HepG2 (cell line): ENCODE data around the gene WNT1. TPM values are rescaled to one million over a fixed set of nuclear protein-coding genes. Genes with fewer than 3 reads are reported as not detected.

Experiments used
- ATAC-seq: fragments of 200-7000 bp; cut with Tn5 transposase; 3 replicates; pipeline ENCODE4 v1.9.1; 2020; ENCODE audit warnings: mild to moderate bottlenecking, moderate library complexity
- BruUV-seq: library from RNA; stranded (reverse); fragments of 400-500 nt; replicated peaks from 2 replicates; lab custom pipeline; 2021; lab: Mats Ljungman, UMichigan
- CTCF ChIA-PET: fragments of 300-600 bp; formaldehyde crosslinking; extraction: SDS; loops from one replicate; lab custom pipeline; 2021; ENCODE audit warnings: low total read pairs, inconsistent platforms, low intra/inter-chr PET ratio; lab: Yijun Ruan, JAX
- POLR2A ChIA-PET: fragments of 350-600 bp; sonication (Branson Sonifier 250); formaldehyde crosslinking; loops from one replicate; lab custom pipeline; 2020; ENCODE audit warnings: antibody characterized with exemption, inconsistent platforms; lab: Yijun Ruan, JAX
- DNase-seq: peaks from one replicate; pipeline ENCODE4 v3.0.0-alpha.2; 2015; ENCODE audit warnings: low spot score
- FAIRE-seq: peaks from 3 replicates; lab custom pipeline; 2011; peaks lifted over from hg19 to GRCh38; lab: Jason Lieb, UNC
- H2AFZ ChIP-seq: one replicate; pipeline ENCODE4 v1.6.1; 2011; ENCODE audit warnings: low read length, inconsistent platforms
- H3K27ac ChIP-seq: fragments of 300-600 bp; 3 replicates; pipeline ENCODE4 v1.8.0; 2011; ENCODE audit warnings: mixed run types, mild to moderate bottlenecking, mixed read lengths, low read length, inconsistent platforms; ENCODE audit not compliant: insufficient read depth; ENCODE audit errors: extremely low read length
- H3K27me3 ChIP-seq, 2 experiments: fragments of 200-600 bp in 1 of 2; 2 replicates in 1 of 2; 3 replicates in 1 of 2; pipeline versions ENCODE4 v1.6.0 to v1.8.0; 2011; ENCODE audit warnings: low read length in 2 of 2, mild to moderate bottlenecking in 2 of 2, moderate library complexity in 2 of 2, inconsistent platforms in 1 of 2; ENCODE audit not compliant: insufficient read depth in 2 of 2, control insufficient read depth in 1 of 2
- H3K36me3 ChIP-seq, 2 experiments: fragments of 200-600 bp in 1 of 2; replicated peaks in 1 of 2; 2 replicates in 1 of 2; 3 replicates in 1 of 2; pipeline versions ENCODE4 v1.5.1 to v1.8.0; 2011; ENCODE audit warnings: low read length in 2 of 2, inconsistent platforms in 1 of 2; ENCODE audit not compliant: insufficient read depth in 2 of 2, control insufficient read depth in 1 of 2
- H3K4me1 ChIP-seq: 2 replicates; pipeline ENCODE4 v1.5.1; 2012; ENCODE audit warnings: low read length, inconsistent platforms; ENCODE audit not compliant: insufficient read depth
- H3K4me2 ChIP-seq: 2 replicates; pipeline ENCODE4 v1.6.0; 2011; ENCODE audit warnings: low read depth, low read length, inconsistent platforms
- H3K4me3 ChIP-seq, 3 experiments: fragments of 200-600 bp in 1 of 3; sonication (generic), shearing (Covaris generic) in 1 of 3; replicated peaks in 1 of 3; 2 replicates each; pipeline ENCODE4 v1.5.1; 2011 to 2016; ENCODE audit warnings: low read length in 3 of 3, inconsistent platforms in 2 of 3, low read depth in 2 of 3, mild to moderate bottlenecking in 2 of 3, control low read depth in 1 of 3, mixed read lengths in 1 of 3; ENCODE audit not compliant: insufficient read depth in 1 of 3
- H3K79me2 ChIP-seq: one replicate; pipeline ENCODE4 v1.6.1; 2011; ENCODE audit warnings: low read length, inconsistent platforms; ENCODE audit not compliant: insufficient read depth
- H3K9ac ChIP-seq: 2 replicates; pipeline ENCODE4 v1.6.0; 2011; ENCODE audit warnings: mild to moderate bottlenecking, low read depth, low read length, inconsistent platforms; ENCODE audit not compliant: insufficient read depth
- H3K9me3 ChIP-seq: 2 replicates; pipeline ENCODE4 v1.5.1; 2012; ENCODE audit warnings: mild to moderate bottlenecking, low read length
- H4K20me1 ChIP-seq: 2 replicates; pipeline ENCODE4 v1.6.0; 2011; ENCODE audit warnings: inconsistent platforms, mild to moderate bottlenecking, low read length, moderate library complexity; ENCODE audit not compliant: insufficient read depth
- ATAD3A ChIP-seq: sonication (generic); formaldehyde crosslinking; IDR thresholded peaks from 2 replicates; pipeline ENCODE4 v1.4.0; 2020; ENCODE audit warnings: missing genetic modification reagents
- ESRRA ChIP-seq: sonication (generic); formaldehyde crosslinking; IDR thresholded peaks from 2 replicates; pipeline ENCODE4 v1.5.1; 2020; ENCODE audit warnings: mild to moderate bottlenecking, low read depth, missing genetic modification reagents
- NFE2L1 ChIP-seq: sonication (generic); formaldehyde crosslinking; IDR thresholded peaks from 2 replicates; pipeline ENCODE4 v1.4.0; 2020; ENCODE audit warnings: missing genetic modification reagents, mild to moderate bottlenecking, borderline replicate concordance
- SYNCRIP ChIP-seq: fragments of 200-400 bp; formaldehyde crosslinking; IDR thresholded peaks from 2 replicates; pipeline ENCODE4 v1.6.1; 2018; ENCODE audit warnings: mild to moderate bottlenecking, low read depth, low read length; ENCODE audit not compliant: insufficient read depth
- ZNF431 ChIP-seq: sonication (generic); formaldehyde crosslinking; IDR thresholded peaks from 2 replicates; pipeline ENCODE4 v1.9.0; 2022; ENCODE audit warnings: missing genetic modification reagents, low read depth, mild to moderate bottlenecking, borderline replicate concordance
- ZNF776 ChIP-seq: sonication (generic); formaldehyde crosslinking; IDR thresholded peaks from 2 replicates; pipeline ENCODE4 v1.4.0; 2020; ENCODE audit warnings: mild to moderate bottlenecking, missing genetic modification reagents
- WGBS: methylation state at CpG from one replicate; pipeline ENCODE4 v1.1.6; 2017; ENCODE audit warnings: low lambda C conversion rate; 5-methylcytosine and 5-hydroxymethylcytosine counted together
- in situ Hi-C: cut with HindIII; loops from 2 replicates; pipeline ENCODE4 v1.10.0; 2017; ENCODE audit warnings: low pct_unique_long_range_greater_than_20kb; ENCODE audit not compliant: extremely low pct_ligation_motif_present
- intact Hi-C: fragments of 100-400 bp; cut with micrococcal nuclease; formaldehyde crosslinking; loops from one replicate; pipeline ENCODE4 v1.10.0; 2022; ENCODE audit not compliant: unreplicated experiment
- polyA plus RNA-seq, 8 experiments: library from polyadenylated mRNA; depleted of rRNA in 3 of 8; stranded (reverse) in 7 of 8; unstranded in 1 of 8; fragments of >200 nt; fragmentation: Illumina TruSeq in 4 of 8; extraction: Trizol in 4 of 8; gene quantifications; 2 replicates each; pipeline versions ENCODE4 v1.2.1 to v1.2.3, GENCODE V29; 2011 to 2016; ENCODE audit warnings: low read depth in 4 of 8, missing spikeins in 1 of 8, mixed read lengths in 1 of 8; ENCODE audit not compliant: insufficient read depth in 1 of 8
- total RNA-seq, 5 experiments: library from RNA; depleted of rRNA; stranded (reverse); fragments of >200 nt; fragmentation: Illumina TruSeq; extraction: Trizol; gene quantifications; 2 replicates each; pipeline ENCODE4 v1.2.3, GENCODE V29; 2016; ENCODE audit warnings: low read depth in 1 of 5
- TF ChIP-seq, protein P1 (sequence below): sonication (generic); formaldehyde crosslinking; IDR thresholded peaks from 2 replicates; pipeline ENCODE4 v1.4.0; 2020; ENCODE audit warnings: low read depth, missing genetic modification reagents
- TF ChIP-seq, protein P2 (sequence below): sonication (generic); formaldehyde crosslinking; IDR thresholded peaks from 2 replicates; pipeline ENCODE4 v1.5.1; 2020; ENCODE audit warnings: mild to moderate bottlenecking, missing genetic modification reagents, borderline replicate concordance
- TF ChIP-seq, protein P3 (sequence below): sonication (generic); formaldehyde crosslinking; IDR thresholded peaks from 2 replicates; pipeline ENCODE4 v1.5.0; 2020; ENCODE audit warnings: missing genetic modification reagents, mild to moderate bottlenecking, borderline replicate concordance

WNT1 gene
- total and polyA plus RNA-seq, 2 of the 13 experiments (the other 11 are each of a cell fraction or from before 2014, with no cell fraction given), result not detected

DNA sequence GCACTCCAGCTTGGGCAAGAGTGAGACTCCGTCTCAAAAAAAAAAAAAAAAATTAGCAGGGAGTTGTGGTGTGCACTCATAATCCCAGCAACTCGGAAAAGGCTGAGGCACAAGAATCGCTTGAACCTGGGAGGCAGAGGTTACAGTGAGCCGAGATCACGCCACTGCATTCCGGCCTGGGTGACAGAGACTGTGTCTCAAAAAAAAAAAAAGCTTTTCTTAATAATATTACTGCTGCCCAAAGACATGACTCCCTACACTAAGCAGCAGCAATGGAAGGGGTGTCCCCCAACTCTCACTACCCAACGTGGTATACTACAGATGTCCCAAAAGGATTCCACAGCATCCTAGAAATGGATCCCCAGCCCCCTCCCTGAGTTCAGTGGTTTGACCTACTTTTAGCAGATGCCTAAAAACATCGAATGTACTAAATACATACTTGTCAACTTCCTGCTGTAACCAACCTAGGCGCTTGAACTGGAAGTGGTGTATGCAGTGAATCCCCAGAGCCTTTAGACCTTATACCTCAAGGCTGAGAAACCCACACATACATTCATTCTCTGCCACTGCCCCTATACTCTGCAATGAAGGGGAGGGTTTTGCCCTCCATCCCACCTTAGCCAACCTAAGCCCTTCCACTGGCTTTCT is 44.3 kb upstream of the WNT1 start:
- ATAC-seq (no peak), DNase-seq (no peak), FAIRE-seq (no peak)
- no peak overlapping the region for H2AFZ ChIP-seq
- 97% methylated on average over 9 of the region's 9 CpGs for WGBS
- intact Hi-C loops, result no loop called here
- H3K4me1 ChIP-seq, result no peaks in the 10 kb centered on the region
- H3K4me2 ChIP-seq, result no peak overlapping the region
- CTCF ChIA-PET, result interaction anchor here (1.2 to 1.4 kb wide), 2 partner anchors 62 to 80 kb away, joined by 5 read pairs; no protein-coding TSS in a partner anchor
- no peak overlapping the region for H3K9ac ChIP-seq
- TF ChIP-seq ESRRA (CRISPR knock-in tag), result no peak
- H3K79me2 ChIP-seq, result no peaks in the 10 kb centered on the region
- H3K27me3 ChIP-seq, result no peaks in the 10 kb centered on the region
- H3K27ac ChIP-seq, result no peak overlapping the region
- BruUV-seq, result no TSS peak
- H3K9me3 ChIP-seq, result no peaks in the 10 kb centered on the region
- in situ Hi-C loops, result no loop called here
- H4K20me1 ChIP-seq, result no peaks in the 10 kb centered on the region; the same call in 1 of the 2 replicates
- peaks cover 5 to 58% of the 10 kb centered on the region in 2 experiments for H3K36me3 ChIP-seq
- no peak overlapping the region for H3K4me3 ChIP-seq
- POLR2A ChIA-PET, result interaction anchor here (1.1 kb wide), 1 partner anchor 67 kb away, joined by 5 read pairs; no protein-coding TSS in a partner anchor

DNA sequence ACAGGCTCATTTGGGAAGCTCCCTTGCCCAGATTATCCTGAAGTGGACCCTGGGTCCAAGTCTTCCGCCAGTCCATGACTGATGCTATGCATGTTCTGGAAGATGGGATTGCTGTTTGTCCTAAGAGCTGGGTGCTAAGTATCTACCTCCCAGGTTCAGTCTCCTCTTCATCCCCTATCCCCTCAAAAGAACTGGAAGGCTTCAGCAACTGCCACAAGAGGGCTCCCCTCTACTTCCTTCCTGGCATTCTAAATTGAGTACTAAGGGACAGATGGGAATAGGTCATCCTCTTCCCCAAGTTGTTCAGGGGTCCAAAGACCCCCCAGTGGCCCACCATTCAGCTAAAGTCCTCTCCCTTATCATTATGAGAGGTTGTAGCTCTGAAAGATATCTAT is 43.8 kb upstream of the WNT1 start:
- no peak overlapping the region for H3K4me3 ChIP-seq
- no peaks in the 10 kb centered on the region for H3K4me1 ChIP-seq
- ATAC-seq (peak; percentile 55), FAIRE-seq (no peak), DNase-seq (peak; percentile 23)
- no peaks in the 10 kb centered on the region for H3K27me3 ChIP-seq
- H3K9ac ChIP-seq, result no peak overlapping the region
- intact Hi-C loops, result no loop called here
- no peak overlapping the region for H3K4me2 ChIP-seq
- 100% methylated on average over 1 of the region's 1 CpG for WGBS
- CTCF ChIA-PET, result interaction anchor here (1.2 to 1.4 kb wide), 2 partner anchors 61 to 81 kb away, joined by 5 read pairs; no protein-coding TSS in a partner anchor
- no peaks in the 10 kb centered on the region for H3K9me3 ChIP-seq
- H4K20me1 ChIP-seq, result no peaks in the 10 kb centered on the region; the same call in 1 of the 2 replicates
- no peak overlapping the region for H3K27ac ChIP-seq
- POLR2A ChIA-PET, result no interaction called here
- no TSS peak for BruUV-seq
- H3K79me2 ChIP-seq, result no peaks in the 10 kb centered on the region
- in situ Hi-C loops, result no loop called here
- H2AFZ ChIP-seq, result no peak overlapping the region
- peaks cover 9 to 63% of the 10 kb centered on the region in 2 experiments for H3K36me3 ChIP-seq
- TF ChIP-seq, protein P1, sequence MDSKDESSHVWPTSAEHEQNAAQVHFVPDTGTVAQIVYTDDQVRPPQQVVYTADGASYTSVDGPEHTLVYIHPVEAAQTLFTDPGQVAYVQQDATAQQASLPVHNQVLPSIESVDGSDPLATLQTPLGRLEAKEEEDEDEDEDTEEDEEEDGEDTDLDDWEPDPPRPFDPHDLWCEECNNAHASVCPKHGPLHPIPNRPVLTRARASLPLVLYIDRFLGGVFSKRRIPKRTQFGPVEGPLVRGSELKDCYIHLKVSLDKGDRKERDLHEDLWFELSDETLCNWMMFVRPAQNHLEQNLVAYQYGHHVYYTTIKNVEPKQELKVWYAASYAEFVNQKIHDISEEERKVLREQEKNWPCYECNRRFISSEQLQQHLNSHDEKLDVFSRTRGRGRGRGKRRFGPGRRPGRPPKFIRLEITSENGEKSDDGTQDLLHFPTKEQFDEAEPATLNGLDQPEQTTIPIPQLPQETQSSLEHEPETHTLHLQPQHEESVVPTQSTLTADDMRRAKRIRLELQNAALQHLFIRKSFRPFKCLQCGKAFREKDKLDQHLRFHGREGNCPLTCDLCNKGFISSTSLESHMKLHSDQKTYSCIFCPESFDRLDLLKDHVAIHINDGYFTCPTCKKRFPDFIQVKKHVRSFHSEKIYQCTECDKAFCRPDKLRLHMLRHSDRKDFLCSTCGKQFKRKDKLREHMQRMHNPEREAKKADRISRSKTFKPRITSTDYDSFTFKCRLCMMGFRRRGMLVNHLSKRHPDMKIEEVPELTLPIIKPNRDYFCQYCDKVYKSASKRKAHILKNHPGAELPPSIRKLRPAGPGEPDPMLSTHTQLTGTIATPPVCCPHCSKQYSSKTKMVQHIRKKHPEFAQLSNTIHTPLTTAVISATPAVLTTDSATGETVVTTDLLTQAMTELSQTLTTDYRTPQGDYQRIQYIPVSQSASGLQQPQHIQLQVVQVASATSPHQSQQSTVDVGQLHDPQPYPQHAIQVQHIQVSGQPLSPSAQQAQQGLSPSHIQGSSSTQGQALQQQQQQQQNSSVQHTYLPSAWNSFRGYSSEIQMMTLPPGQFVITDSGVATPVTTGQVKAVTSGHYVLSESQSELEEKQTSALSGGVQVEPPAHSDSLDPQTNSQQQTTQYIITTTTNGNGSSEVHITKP (CRISPR knock-in tag), result no peak
- TF ChIP-seq NFE2L1 (no peak), ZNF776 (CRISPR knock-in tag) (no peak), ZNF431 (no peak), SYNCRIP (no peak), ATAD3A (no peak)
- TF ChIP-seq, protein P2, sequence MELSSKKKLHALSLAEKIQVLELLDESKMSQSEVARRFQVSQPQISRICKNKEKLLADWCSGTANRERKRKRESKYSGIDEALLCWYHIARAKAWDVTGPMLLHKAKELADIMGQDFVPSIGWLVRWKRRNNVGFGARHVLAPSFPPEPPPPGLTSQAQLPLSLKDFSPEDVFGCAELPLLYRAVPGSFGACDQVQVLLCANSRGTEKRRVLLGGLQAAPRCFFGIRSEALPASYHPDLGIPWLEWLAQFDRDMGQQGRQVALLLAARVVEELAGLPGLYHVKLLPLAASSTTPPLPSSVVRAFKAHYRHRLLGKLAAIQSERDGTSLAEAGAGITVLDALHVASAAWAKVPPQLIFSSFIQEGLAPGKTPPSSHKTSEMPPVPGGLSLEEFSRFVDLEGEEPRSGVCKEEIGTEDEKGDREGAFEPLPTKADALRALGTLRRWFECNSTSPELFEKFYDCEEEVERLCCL, result no peak
- TF ChIP-seq, protein P3, sequence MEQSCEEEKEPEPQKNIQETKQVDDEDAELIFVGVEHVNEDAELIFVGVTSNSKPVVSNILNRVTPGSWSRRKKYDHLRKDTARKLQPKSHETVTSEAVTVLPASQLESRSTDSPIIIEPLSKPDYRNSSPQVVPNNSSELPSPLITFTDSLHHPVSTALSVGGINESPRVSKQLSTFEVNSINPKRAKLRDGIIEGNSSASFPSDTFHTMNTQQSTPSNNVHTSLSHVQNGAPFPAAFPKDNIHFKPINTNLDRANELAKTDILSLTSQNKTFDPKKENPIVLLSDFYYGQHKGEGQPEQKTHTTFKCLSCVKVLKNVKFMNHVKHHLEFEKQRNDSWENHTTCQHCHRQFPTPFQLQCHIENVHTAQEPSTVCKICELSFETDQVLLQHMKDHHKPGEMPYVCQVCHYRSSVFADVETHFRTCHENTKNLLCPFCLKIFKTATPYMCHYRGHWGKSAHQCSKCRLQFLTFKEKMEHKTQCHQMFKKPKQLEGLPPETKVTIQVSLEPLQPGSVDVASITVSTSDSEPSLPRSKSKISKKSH, result no peak
